Uterus (tissue), 4 donors: ENCODE data around the gene SLC36A1. TPM values are rescaled to one million over a fixed set of nuclear protein-coding genes. Genes with fewer than 3 reads are reported as not detected.

Source experiments
- DNase-seq, 2 donors: peaks; one replicate each; pipeline ENCODE4 v3.0.0-alpha.2; 2019 to 2020
- H3K27ac ChIP-seq, 2 donors: fragments of 200-600 bp; sonication (generic); 1 replicate in 1 of 2; 2 replicates in 1 of 2; pipeline ENCODE4 v1.5.1; 2016 to 2018
- H3K27me3 ChIP-seq, 2 donors: fragments of 200-600 bp; sonication (generic); one replicate each; pipeline ENCODE4 v1.5.1; 2018 to 2019; ENCODE audit warnings: control low read depth in 1 of 2
- H3K36me3 ChIP-seq, 2 donors: fragments of 200-600 bp; sonication (generic); one replicate each; pipeline ENCODE4 v1.5.1; 2019; ENCODE audit warnings: control low read depth in 1 of 2
- H3K4me1 ChIP-seq, 2 donors: fragments of 200-600 bp; sonication (generic); one replicate each; pipeline ENCODE4 v1.5.1; 2018 to 2019; ENCODE audit warnings: control low read depth in 1 of 2
- H3K4me3 ChIP-seq, 2 donors: fragments of 200-600 bp; sonication (generic); 1 replicate in 1 of 2; 2 replicates in 1 of 2; pipeline ENCODE4 v1.5.1; 2018 to 2019; ENCODE audit warnings: mild to moderate bottlenecking in 1 of 2
- H3K9me3 ChIP-seq, 2 donors: fragments of 200-600 bp; sonication (generic); one replicate each; pipeline ENCODE4 v1.5.1; 2019; ENCODE audit warnings: control low read depth in 1 of 2
- POLR2A ChIP-seq, 2 donors: fragments of 450-650 bp; IDR thresholded peaks; one replicate each; pipeline ENCODE4 v1.6.1; 2016; ENCODE audit warnings: antibody characterized with exemption in 2 of 2, mild to moderate bottlenecking in 1 of 2, moderate library complexity in 1 of 2
- intact Hi-C: fragments of 100-400 bp; cut with DNase I; formaldehyde crosslinking; loops from one replicate; pipeline ENCODE4 v1.15.1; 2023; ENCODE audit warnings: low total_unique reads
- total RNA-seq, 4 donors: library from RNA; depleted of rRNA in 3 of 4; stranded (reverse); fragments of >200 nt in 3 of 4; gene quantifications; one replicate each; pipeline versions ENCODE4 v1.1.0 to v1.2.4, GENCODE V29; 2014 to 2023
- TF ChIP-seq, protein P1 (sequence below), 4 experiments: fragments of 200-600 bp in 2 of 4; fragments of 450-650 bp in 2 of 4; sonication (generic) in 2 of 4; IDR thresholded peaks; one replicate each; pipeline ENCODE4 v1.5.1; 2016 to 2019; ENCODE audit warnings: antibody characterized with exemption in 4 of 4, mild to moderate bottlenecking in 2 of 4, moderate library complexity in 1 of 4
- donor health status: DM: yes; HTN: yes; CAD: no.

SLC36A1 gene
- total RNA-seq, 4 donors from 2014 or later, result 5.0 to 10.1 (median 5.8) TPM

DNA sequence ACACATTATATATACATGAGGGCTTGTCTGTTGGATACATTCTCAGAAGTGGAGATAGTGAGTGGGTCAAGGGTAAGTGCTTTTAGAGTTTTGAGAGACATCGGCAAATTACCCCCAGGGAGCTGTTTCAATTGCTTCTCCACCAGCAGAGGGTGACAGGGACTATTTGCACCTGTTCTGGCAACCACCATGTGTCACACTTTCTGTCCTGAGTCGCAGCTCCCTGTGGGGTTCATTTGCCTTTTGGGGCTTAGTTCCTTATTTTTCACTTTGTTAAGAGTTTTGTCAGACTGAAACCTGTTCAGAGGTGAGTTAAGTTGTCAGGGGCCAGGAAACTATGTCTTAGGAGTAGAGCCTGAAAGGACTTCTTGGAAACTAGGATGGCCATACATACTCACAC is 20.1 kb upstream of the SLC36A1 start:
- Histone ChIP-seq H3K27ac (no peak overlapping the region), H3K36me3 (no peaks in the 10 kb centered on the region), H3K4me1 (no peaks in the 10 kb centered on the region), H3K27me3 (no peaks in the 10 kb centered on the region), H3K9me3 (no peaks in the 10 kb centered on the region), H3K4me3 (no peak overlapping the region)
- no peak for TF ChIP-seq POLR2A (IDR thresholded peaks at IDR 0.05)
- TF ChIP-seq, protein P1, sequence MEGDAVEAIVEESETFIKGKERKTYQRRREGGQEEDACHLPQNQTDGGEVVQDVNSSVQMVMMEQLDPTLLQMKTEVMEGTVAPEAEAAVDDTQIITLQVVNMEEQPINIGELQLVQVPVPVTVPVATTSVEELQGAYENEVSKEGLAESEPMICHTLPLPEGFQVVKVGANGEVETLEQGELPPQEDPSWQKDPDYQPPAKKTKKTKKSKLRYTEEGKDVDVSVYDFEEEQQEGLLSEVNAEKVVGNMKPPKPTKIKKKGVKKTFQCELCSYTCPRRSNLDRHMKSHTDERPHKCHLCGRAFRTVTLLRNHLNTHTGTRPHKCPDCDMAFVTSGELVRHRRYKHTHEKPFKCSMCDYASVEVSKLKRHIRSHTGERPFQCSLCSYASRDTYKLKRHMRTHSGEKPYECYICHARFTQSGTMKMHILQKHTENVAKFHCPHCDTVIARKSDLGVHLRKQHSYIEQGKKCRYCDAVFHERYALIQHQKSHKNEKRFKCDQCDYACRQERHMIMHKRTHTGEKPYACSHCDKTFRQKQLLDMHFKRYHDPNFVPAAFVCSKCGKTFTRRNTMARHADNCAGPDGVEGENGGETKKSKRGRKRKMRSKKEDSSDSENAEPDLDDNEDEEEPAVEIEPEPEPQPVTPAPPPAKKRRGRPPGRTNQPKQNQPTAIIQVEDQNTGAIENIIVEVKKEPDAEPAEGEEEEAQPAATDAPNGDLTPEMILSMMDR (IDR thresholded peaks at IDR 0.05), result no peak
- intact Hi-C loops, result no loop called here
- no peak for DNase-seq

DNA sequence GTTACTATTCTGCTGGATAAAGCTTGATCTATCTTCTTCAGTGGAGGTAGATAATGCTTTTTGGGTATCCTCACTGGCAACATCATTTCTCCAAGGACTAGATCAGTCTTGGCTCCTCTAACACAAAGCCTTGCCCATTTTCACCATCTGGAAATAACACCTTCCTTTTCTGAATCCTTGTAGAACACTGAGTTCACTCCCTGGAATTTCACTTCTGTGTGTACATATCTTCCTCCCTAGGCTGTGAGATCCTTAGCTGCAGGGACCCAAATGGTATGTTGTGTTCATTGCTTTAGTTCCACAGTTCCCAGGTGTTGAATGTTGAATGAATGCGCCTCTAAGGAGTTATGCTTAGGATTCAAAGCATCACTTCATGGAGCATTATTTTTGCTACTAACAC is 16.7 kb upstream of the SLC36A1 start:
- TF ChIP-seq, protein P1 (IDR thresholded peaks at IDR 0.05), result no peak
- TF ChIP-seq POLR2A (IDR thresholded peaks at IDR 0.05), result no peak
- Histone ChIP-seq H3K9me3 (no peaks in the 10 kb centered on the region), H3K27ac (no peak overlapping the region), H3K4me3 (no peak overlapping the region), H3K36me3 (no peaks in the 10 kb centered on the region), H3K27me3 (no peaks in the 10 kb centered on the region), H3K4me1 (no peaks in the 10 kb centered on the region)
- no peak for DNase-seq
- intact Hi-C loops, result no loop called here

DNA sequence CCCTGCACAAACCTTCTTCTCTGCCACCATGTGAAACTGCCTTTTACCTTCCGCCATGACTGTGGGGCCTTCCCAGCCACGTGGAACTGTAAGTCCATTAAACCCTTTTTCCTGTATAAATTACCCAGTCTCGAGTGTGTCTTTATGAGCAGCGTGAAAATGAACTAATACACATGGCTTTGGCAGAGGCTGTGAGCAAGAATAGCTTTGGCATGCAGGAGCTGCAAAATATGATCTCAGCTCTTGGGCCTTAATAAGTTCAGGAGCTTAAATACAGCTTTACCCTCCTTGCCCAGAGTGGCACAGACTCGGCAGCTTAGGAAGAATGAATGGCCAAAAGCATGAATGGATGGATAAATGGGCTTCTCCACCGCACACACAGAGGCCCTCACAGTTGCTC is 15.7 kb upstream of the SLC36A1 start:
- no peak overlapping the region for H3K4me3 ChIP-seq
- intact Hi-C loops, result no loop called here
- H3K4me1 ChIP-seq, result no peaks in the 10 kb centered on the region
- TF ChIP-seq POLR2A (IDR thresholded peaks at IDR 0.05), result no peak
- TF ChIP-seq, protein P1 (IDR thresholded peaks at IDR 0.05), result no peak
- no peak overlapping the region for H3K27ac ChIP-seq
- DNase-seq, result no peak
- no peaks in the 10 kb centered on the region for H3K36me3 ChIP-seq
- no peaks in the 10 kb centered on the region for H3K27me3 ChIP-seq
- H3K9me3 ChIP-seq, result no peaks in the 10 kb centered on the region

DNA sequence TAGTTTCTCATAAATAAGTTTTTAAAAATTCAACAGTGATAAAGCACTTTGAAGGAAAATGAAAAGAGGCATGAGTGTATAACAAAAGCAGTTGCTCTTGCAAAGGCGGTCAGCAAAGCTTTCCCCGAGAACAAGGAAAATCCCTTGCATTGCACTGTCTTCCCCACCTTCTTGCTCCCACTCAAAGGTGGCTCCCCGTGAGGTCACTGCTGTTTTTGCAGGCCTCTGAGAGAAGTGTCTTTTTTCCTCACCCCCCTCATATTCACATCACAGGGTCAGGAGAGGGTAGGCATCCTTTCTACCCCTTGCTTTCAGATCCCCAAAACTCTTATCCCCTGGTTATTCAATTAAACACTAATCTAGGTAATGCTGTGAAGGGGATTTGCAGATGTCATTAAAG is 15.2 kb upstream of the SLC36A1 start:
- intact Hi-C loops, result no loop called here
- Histone ChIP-seq H3K36me3 (no peaks in the 10 kb centered on the region), H3K9me3 (no peaks in the 10 kb centered on the region), H3K27ac (no peak overlapping the region), H3K4me1 (no peaks in the 10 kb centered on the region), H3K27me3 (no peaks in the 10 kb centered on the region), H3K4me3 (no peak overlapping the region)
- DNase-seq, result no peak
- TF ChIP-seq, protein P1 (IDR thresholded peaks at IDR 0.05), result no peak
- TF ChIP-seq POLR2A (IDR thresholded peaks at IDR 0.05), result no peak

DNA sequence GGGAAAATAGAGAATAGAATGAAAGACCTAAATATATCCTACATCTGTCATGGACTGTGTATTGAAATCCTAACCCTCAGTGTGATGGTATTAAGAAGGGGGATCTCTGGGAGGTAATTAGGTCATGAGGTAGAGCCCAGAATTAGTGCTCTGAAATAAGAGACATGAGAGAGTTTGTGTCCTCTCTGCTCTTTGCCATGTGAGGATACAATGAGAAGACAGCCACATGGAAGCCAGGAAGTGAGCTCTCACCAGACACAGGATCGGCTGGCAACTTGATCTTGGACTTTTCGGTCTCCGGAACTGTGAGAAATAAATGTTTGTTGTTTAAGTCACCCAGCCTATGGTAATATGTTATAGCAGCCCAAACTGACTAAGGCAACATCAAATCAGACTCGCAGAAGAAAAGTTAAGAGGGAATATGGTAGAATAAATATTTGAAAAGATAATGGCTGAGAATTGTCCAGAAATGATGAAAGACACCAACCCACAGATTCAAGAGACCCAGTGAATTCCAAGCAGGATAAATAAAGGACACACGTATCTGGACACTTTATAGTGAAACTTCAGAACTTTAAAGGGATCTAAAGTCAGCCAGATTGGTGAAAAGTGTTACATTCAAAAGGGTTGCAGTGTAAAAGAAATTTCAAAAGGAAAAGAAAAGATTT is 12.7 kb upstream of the SLC36A1 start:
- Histone ChIP-seq H3K36me3 (no peaks in the 10 kb centered on the region), H3K4me1 (no peaks in the 10 kb centered on the region), H3K9me3 (no peaks in the 10 kb centered on the region), H3K27me3 (no peaks in the 10 kb centered on the region), H3K27ac (no peak overlapping the region), H3K4me3 (no peak overlapping the region)
- intact Hi-C loops, result no loop called here
- no peak for DNase-seq
- TF ChIP-seq, protein P1 (IDR thresholded peaks at IDR 0.05), result no peak
- TF ChIP-seq POLR2A (IDR thresholded peaks at IDR 0.05), result no peak
